Measurements from ENCODE around the gene TEAD1. TPM values are rescaled to one million over a fixed set of nuclear protein-coding genes. Genes with fewer than 3 reads are reported as not detected.
A peak's percentile ranks its signal among the peaks of the same experiment; 100 is the strongest.

Gene TEAD1
- total RNA-seq, 6 experiments from 2014 or later, result 218 to 252 (median 227) TPM

GRCh38 chr11:12629601-12630313 lies 44.5 kb upstream of the TEAD1 start:
- Mint-ChIP-seq H3K27me3 (ENCODE audit: insufficient read depth) (no peaks in the 10 kb centered on the region), H3K4me3 (no peak overlapping the region), H3K4me1 (ENCODE audit: low read depth) (peaks cover 39% of the 10 kb centered on the region), H3K27ac (no peak overlapping the region), H3K36me3 (ENCODE audit: low read depth) (peaks cover 9% of the 10 kb centered on the region; the same call in 1 of the 2 replicates), H3K9me3 (peaks cover 3% of the 10 kb centered on the region; the same call in 1 of the 2 replicates)
- no peak for TF ChIP-seq CTCF (IDR thresholded peaks at IDR 0.05)
- DNase-seq, result peak; percentile 33

- Mint-ChIP-seq H3K4me1 (ENCODE audit: low read depth) (peaks cover 22% of the 10 kb centered on the region), H3K27ac (no peak overlapping the region), H3K27me3 (ENCODE audit: insufficient read depth) (no peaks in the 10 kb centered on the region), H3K9me3 (no peaks in the 10 kb centered on the region), H3K4me3 (no peak overlapping the region), H3K36me3 (ENCODE audit: low read depth) (peaks cover 7% of the 10 kb centered on the region; the same call in 1 of the 2 replicates)
- no peak for DNase-seq
- no peak for TF ChIP-seq CTCF (IDR thresholded peaks at IDR 0.05)
These were observed 42.6 kb upstream of the TEAD1 start for GRCh38 chr11:12631651-12632050.

DNA sequence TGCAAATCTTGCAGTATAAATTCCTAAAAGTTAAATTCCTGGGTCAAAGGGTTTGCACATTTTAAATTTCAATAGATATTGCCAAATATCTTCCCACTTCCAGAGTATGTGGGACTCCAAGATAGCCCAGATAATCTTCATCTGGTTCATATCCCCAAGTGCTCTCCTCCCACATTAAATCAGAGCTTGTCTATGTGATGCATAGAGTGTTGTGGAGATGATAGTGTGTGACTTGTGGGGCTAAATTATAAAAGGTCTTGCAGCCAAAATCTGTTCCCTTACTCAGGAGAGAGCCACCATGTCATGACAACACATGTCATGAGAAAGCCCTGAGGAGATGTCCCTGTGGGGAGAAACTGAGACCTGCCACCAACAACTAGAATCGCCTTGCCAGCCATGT lies 39.9 kb upstream of the TEAD1 start:
- Mint-ChIP-seq H3K4me3 (no peak overlapping the region), H3K36me3 (ENCODE audit: low read depth) (no peaks in the 10 kb centered on the region), H3K4me1 (ENCODE audit: low read depth) (peaks cover 8% of the 10 kb centered on the region), H3K27me3 (ENCODE audit: insufficient read depth) (no peaks in the 10 kb centered on the region), H3K27ac (no peak overlapping the region), H3K9me3 (no peaks in the 10 kb centered on the region)
- TF ChIP-seq CTCF (IDR thresholded peaks at IDR 0.05), result no peak
- DNase-seq, result no peak

- no peak for TF ChIP-seq CTCF (IDR thresholded peaks at IDR 0.05)
- no peaks in the 10 kb centered on the region for H3K36me3 Mint-ChIP-seq (ENCODE audit: low read depth)
- no peaks in the 10 kb centered on the region for H3K9me3 Mint-ChIP-seq
- H3K4me3 Mint-ChIP-seq, result no peak overlapping the region
- no peak overlapping the region for H3K27ac Mint-ChIP-seq
- no peak for DNase-seq
- peaks cover 13% of the 10 kb centered on the region for H3K4me1 Mint-ChIP-seq (ENCODE audit: low read depth)
- H3K27me3 Mint-ChIP-seq (ENCODE audit: insufficient read depth), result no peaks in the 10 kb centered on the region
These were observed 37.3 kb upstream of the TEAD1 start for GRCh38 chr11:12636871-12637410.

DNA sequence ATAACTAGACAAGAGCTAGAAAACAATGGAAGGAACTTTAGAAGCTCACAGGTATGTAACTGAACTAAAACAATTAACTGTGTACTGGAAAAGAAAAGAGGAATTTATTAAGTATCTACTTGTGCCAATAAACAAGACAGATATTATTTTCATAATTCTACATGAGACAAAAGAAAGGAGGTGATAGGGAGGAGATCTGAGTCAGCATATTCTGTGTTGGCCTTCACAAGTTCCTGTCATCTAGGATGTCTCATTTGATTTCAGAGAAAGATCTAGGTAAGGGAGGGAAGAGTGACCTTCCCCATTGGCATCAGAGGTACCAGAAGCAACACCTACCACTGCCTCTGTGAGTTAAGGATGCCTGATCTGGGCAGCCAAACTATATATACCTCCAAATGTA lies 34.8 kb upstream of the TEAD1 start:
- H3K27ac Mint-ChIP-seq, result no peak overlapping the region
- no peak overlapping the region for H3K4me3 Mint-ChIP-seq
- no peaks in the 10 kb centered on the region for H3K9me3 Mint-ChIP-seq
- peaks cover 20% of the 10 kb centered on the region for H3K4me1 Mint-ChIP-seq (ENCODE audit: low read depth)
- no peaks in the 10 kb centered on the region for H3K27me3 Mint-ChIP-seq (ENCODE audit: insufficient read depth)
- no peak for DNase-seq
- no peaks in the 10 kb centered on the region for H3K36me3 Mint-ChIP-seq (ENCODE audit: low read depth)
- no peak for TF ChIP-seq CTCF (IDR thresholded peaks at IDR 0.05)

All from HFFc6 (cell line).